PC-3 (cell line): ENCODE measurements around the gene DSCAM. TPM values are rescaled to one million over a fixed set of nuclear protein-coding genes. Genes with fewer than 3 reads are reported as not detected.

Experiments used
- ATAC-seq: fragments of 200-7000 bp; cut with Tn5 transposase; 2 replicates; pipeline ENCODE4 v1.9.1; 2020; ENCODE audit warnings: mild to moderate bottlenecking, moderate library complexity
- BruUV-seq: library from RNA; stranded (reverse); fragments of 400-500 nt; replicated peaks from 2 replicates; lab custom pipeline; 2021; lab: Mats Ljungman, UMichigan
- CTCF ChIA-PET: fragments of 300-600 bp; sonication (Branson Sonifier 250); formaldehyde crosslinking; loops from one replicate; lab custom pipeline; 2022; ENCODE audit warnings: antibody characterized with exemption; lab: Charles Lee
- POLR2A ChIA-PET: fragments of 300-600 bp; sonication (Branson Sonifier 250); formaldehyde crosslinking; loops from one replicate; lab custom pipeline; 2022; ENCODE audit warnings: antibody characterized with exemption; ENCODE audit not compliant: unreplicated experiment; lab: Charles Lee
- DNase-seq: peaks from one replicate; pipeline ENCODE4 v3.0.0-alpha.2; 2015
- H2AFZ ChIP-seq: fragments of 300-600 bp; sonication (generic); 2 replicates; pipeline ENCODE4 v1.6.0; 2016; ENCODE audit warnings: antibody characterized with exemption, low read length
- H3F3A ChIP-seq: fragments of 300-600 bp; sonication (generic); one replicate; pipeline ENCODE4 v1.6.0; 2017; ENCODE audit warnings: antibody characterized with exemption, low read length, control low read depth, mild to moderate bottlenecking; ENCODE audit not compliant: unreplicated experiment
- H3K27ac ChIP-seq: fragments of 300-600 bp; sonication (generic); 2 replicates; pipeline ENCODE4 v1.5.1; 2016; ENCODE audit warnings: mild to moderate bottlenecking, low read length
- H3K27me3 ChIP-seq: fragments of 300-600 bp; sonication (generic); 2 replicates; pipeline ENCODE4 v1.6.1; 2016; ENCODE audit warnings: low read length, mixed read lengths
- H3K36me3 ChIP-seq: fragments of 300-600 bp; sonication (generic); 2 replicates; pipeline ENCODE4 v1.6.1; 2016; ENCODE audit warnings: low read depth, mixed run types, low read length, mixed read lengths
- H3K4me1 ChIP-seq: fragments of 300-600 bp; sonication (generic); 2 replicates; pipeline ENCODE4 v1.5.1; 2016; ENCODE audit warnings: low read length; ENCODE audit not compliant: insufficient read depth
- H3K4me2 ChIP-seq: fragments of 300-600 bp; sonication (generic); 2 replicates; pipeline ENCODE4 v1.6.0; 2016; ENCODE audit warnings: low read length
- H3K4me3 ChIP-seq: fragments of 300-600 bp; sonication (generic); 2 replicates; pipeline ENCODE4 v1.5.1; 2016; ENCODE audit warnings: mild to moderate bottlenecking, low read length, mixed read lengths
- H3K79me2 ChIP-seq: fragments of 300-600 bp; sonication (generic); 2 replicates; pipeline ENCODE4 v1.6.1; 2017; ENCODE audit warnings: low read length, mixed read lengths
- H3K9ac ChIP-seq: fragments of 300-600 bp; sonication (generic); 2 replicates; pipeline ENCODE4 v1.6.0; 2016; ENCODE audit warnings: mild to moderate bottlenecking, low read length
- H3K9me2 ChIP-seq: fragments of 300-600 bp; sonication (generic); replicated peaks from 2 replicates; pipeline ENCODE4 v1.6.1; 2016; ENCODE audit warnings: mixed run types, low read length, mixed read lengths
- H3K9me3 ChIP-seq: fragments of 300-600 bp; sonication (generic); 2 replicates; pipeline ENCODE4 v1.6.1; 2016; ENCODE audit warnings: low read length, mixed read lengths
- H4K20me1 ChIP-seq: fragments of 300-600 bp; sonication (generic); 2 replicates; pipeline ENCODE4 v1.6.1; 2016; ENCODE audit warnings: low read length, mixed read lengths
- CTCF ChIP-seq: fragments of 300-600 bp; sonication (generic); conservative IDR thresholded peaks from 2 replicates; pipeline ENCODE4 v1.5.1; 2017; ENCODE audit warnings: antibody characterized with exemption, low read depth, mild to moderate bottlenecking, low read length
- EZH2 ChIP-seq: fragments of 300-600 bp; sonication (generic); IDR thresholded peaks from one replicate; pipeline ENCODE4 v1.6.1; 2017; ENCODE audit warnings: antibody characterized with exemption, mild to moderate bottlenecking, low read length; ENCODE audit not compliant: unreplicated experiment
- EZH2phosphoT487 ChIP-seq: fragments of 300-600 bp; sonication (generic); IDR thresholded peaks from 2 replicates; pipeline ENCODE4 v1.6.1; 2018; ENCODE audit warnings: mild to moderate bottlenecking, antibody characterized with exemption, low read length, borderline replicate concordance
- intact Hi-C: fragments of 100-400 bp; cut with micrococcal nuclease; formaldehyde crosslinking; loops from 2 replicates; pipeline ENCODE4 v1.9.0; 2023
- total RNA-seq: library from RNA; depleted of rRNA; stranded (reverse); fragments of >200 nt; gene quantifications from 2 replicates; pipeline ENCODE4 v1.2.3, GENCODE V29; 2014

Gene DSCAM
- total RNA-seq, 1 experiment from 2014 or later, result not detected

DNA sequence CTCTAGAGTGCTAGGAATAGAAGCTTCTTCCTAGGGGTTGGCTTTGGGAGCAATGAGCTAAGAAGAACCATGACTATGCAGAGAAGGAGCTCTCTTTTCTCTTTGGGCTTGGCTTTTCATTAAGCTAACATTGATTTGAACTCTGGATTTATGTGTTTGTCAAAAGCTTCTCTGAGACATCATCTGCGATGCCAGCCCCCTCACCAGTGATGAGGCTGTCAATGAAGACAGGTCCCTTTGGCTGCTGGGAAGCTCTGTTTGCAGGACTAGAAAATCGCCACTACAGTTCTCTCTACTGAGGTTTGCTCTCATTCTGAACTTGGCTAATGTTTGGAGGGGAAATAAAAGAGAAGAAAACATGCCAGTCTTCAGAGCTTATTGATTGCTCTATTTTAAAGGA lies 794.7 kb downstream of the DSCAM start:
- TF ChIP-seq EZH2 (no peak), EZH2phosphoT487 (no peak), CTCF (no peak)
- peaks cover 1% of the 10 kb centered on the region for H3K9me3 ChIP-seq
- no peaks in the 10 kb centered on the region for H4K20me1 ChIP-seq
- ATAC-seq (no peak), DNase-seq (no peak)
- H3K4me3 ChIP-seq, result no peak overlapping the region
- no peaks in the 10 kb centered on the region for H3K36me3 ChIP-seq
- no peak overlapping the region for H2AFZ ChIP-seq
- H3F3A ChIP-seq, result no peaks in the 10 kb centered on the region
- ChIA-PET POLR2A (no interaction called here), CTCF (no interaction called here)
- no peaks in the 10 kb centered on the region for H3K4me1 ChIP-seq
- BruUV-seq, result no TSS peak
- H3K27me3 ChIP-seq, result no peaks in the 10 kb centered on the region
- no peaks in the 10 kb centered on the region for H3K9me2 ChIP-seq
- no peak overlapping the region for H3K9ac ChIP-seq
- no peak overlapping the region for H3K27ac ChIP-seq
- intact Hi-C loops, result no loop called here
- H3K79me2 ChIP-seq, result no peaks in the 10 kb centered on the region
- H3K4me2 ChIP-seq, result no peak overlapping the region

- Histone ChIP-seq H3K4me1 (no peaks in the 10 kb centered on the region), H3K9me3 (peaks cover 6% of the 10 kb centered on the region), H3K4me2 (no peak overlapping the region), H3F3A (no peaks in the 10 kb centered on the region), H3K9me2 (no peaks in the 10 kb centered on the region), H2AFZ (no peak overlapping the region), H3K79me2 (no peaks in the 10 kb centered on the region), H3K4me3 (no peak overlapping the region), H3K27ac (no peak overlapping the region), H3K36me3 (no peaks in the 10 kb centered on the region), H3K9ac (no peak overlapping the region), H4K20me1 (no peaks in the 10 kb centered on the region), H3K27me3 (no peaks in the 10 kb centered on the region)
- ATAC-seq (no peak), DNase-seq (no peak)
- TF ChIP-seq CTCF (no peak), EZH2 (no peak), EZH2phosphoT487 (no peak)
- no TSS peak for BruUV-seq
- intact Hi-C loops, result no loop called here
- CTCF ChIA-PET, result no interaction called here
- POLR2A ChIA-PET, result no interaction called here
Measured at GRCh38 chr21:40051801-40052200, 795.2 kb downstream of the DSCAM start.

DNA sequence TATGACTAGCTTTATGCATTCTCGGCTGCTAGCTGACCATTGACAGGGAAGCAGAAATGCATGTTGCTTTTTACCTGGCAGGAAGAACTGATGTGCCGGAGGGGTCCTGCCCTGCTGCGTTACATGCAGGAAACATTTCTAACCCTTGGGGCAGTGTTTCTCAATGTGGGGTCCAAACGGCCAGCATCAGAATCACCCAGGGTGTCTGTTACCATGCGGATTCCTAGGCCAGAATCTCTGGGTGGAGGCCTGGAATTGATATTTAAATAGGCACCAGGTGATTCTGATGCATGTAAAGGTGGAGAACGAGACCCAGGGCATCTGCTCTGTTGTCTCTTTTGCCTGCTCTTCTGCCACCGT lies 797.0 kb downstream of the DSCAM start:
- Histone ChIP-seq H3K4me2 (no peak overlapping the region), H3K36me3 (no peaks in the 10 kb centered on the region), H3K79me2 (no peaks in the 10 kb centered on the region), H3K4me3 (no peak overlapping the region), H3F3A (no peaks in the 10 kb centered on the region), H3K9me3 (peaks cover 12% of the 10 kb centered on the region), H3K27ac (no peak overlapping the region), H4K20me1 (no peaks in the 10 kb centered on the region), H3K9ac (no peak overlapping the region), H3K27me3 (no peaks in the 10 kb centered on the region), H3K9me2 (no peaks in the 10 kb centered on the region), H2AFZ (no peak overlapping the region), H3K4me1 (no peaks in the 10 kb centered on the region)
- ChIA-PET POLR2A (no interaction called here), CTCF (no interaction called here)
- DNase-seq (no peak), ATAC-seq (no peak)
- no TSS peak for BruUV-seq
- TF ChIP-seq EZH2 (no peak), CTCF (no peak), EZH2phosphoT487 (no peak)
- intact Hi-C loops, result no loop called here
